Naive B cell (primary cell): Measurements from ENCODE around the gene XPC. TPM values are rescaled to one million over a fixed set of nuclear protein-coding genes. Genes with fewer than 3 reads are reported as not detected.
A peak's percentile ranks its signal among the peaks of the same experiment; 100 is the strongest.

ENCODE experiments used
- ATAC-seq, 2 donors: fragments of 150-1000 bp; cut with Tn5 transposase; 2 replicates each; pipeline ENCODE4 v1.10.0; 2021; ENCODE audit warnings: low read depth in 2 of 2, mild to moderate bottlenecking in 2 of 2, moderate library complexity in 2 of 2
- DNase-seq: peaks from one replicate; pipeline ENCODE4 v3.0.0; 2022
- H3K27ac Mint-ChIP-seq, 6 donors: one replicate each; pipeline ENCODE4 v1.8.0; 2020 to 2022; ENCODE audit warnings: mild to moderate bottlenecking in 6 of 6, mixed read lengths in 6 of 6, moderate library complexity in 5 of 6, inconsistent platforms in 2 of 6
- H3K27me3 Mint-ChIP-seq, 3 donors: one replicate each; pipeline ENCODE4 v1.8.0; 2021 to 2022; ENCODE audit warnings: mixed read lengths in 3 of 3, mild to moderate bottlenecking in 1 of 3
- H3K36me3 Mint-ChIP-seq, 2 donors: one replicate each; pipeline ENCODE4 v1.8.0; 2020 to 2022; ENCODE audit warnings: mixed read lengths in 2 of 2, inconsistent platforms in 1 of 2, mild to moderate bottlenecking in 1 of 2
- H3K4me1 Mint-ChIP-seq, 3 donors: one replicate each; pipeline ENCODE4 v1.8.0; 2020 to 2022; ENCODE audit warnings: mixed read lengths in 3 of 3, inconsistent platforms in 1 of 3, mild to moderate bottlenecking in 1 of 3, moderate library complexity in 1 of 3
- H3K4me3 Mint-ChIP-seq, 8 donors: one replicate each; pipeline ENCODE4 v1.8.0; 2020 to 2022; ENCODE audit warnings: mild to moderate bottlenecking in 8 of 8, mixed read lengths in 8 of 8, moderate library complexity in 8 of 8, inconsistent platforms in 2 of 8
- H3K9me3 Mint-ChIP-seq, 7 donors: one replicate each; pipeline ENCODE4 v1.8.0; 2020 to 2022; ENCODE audit warnings: mixed read lengths in 7 of 7, mild to moderate bottlenecking in 5 of 7, inconsistent platforms in 2 of 7, moderate library complexity in 1 of 7
- polyA plus RNA-seq, 6 donors: library from polyadenylated mRNA; unstranded; fragments of 300-500 nt; fragmentation: Illumina TruSeq; gene quantifications; one replicate each; pipeline ENCODE4 v1.2.3, GENCODE V29; 2021; ENCODE audit warnings: low read depth in 6 of 6

XPC gene
- polyA plus RNA-seq, 6 donors from 2014 or later = 10.0 to 36.6 (median 32.3) TPM

DNA sequence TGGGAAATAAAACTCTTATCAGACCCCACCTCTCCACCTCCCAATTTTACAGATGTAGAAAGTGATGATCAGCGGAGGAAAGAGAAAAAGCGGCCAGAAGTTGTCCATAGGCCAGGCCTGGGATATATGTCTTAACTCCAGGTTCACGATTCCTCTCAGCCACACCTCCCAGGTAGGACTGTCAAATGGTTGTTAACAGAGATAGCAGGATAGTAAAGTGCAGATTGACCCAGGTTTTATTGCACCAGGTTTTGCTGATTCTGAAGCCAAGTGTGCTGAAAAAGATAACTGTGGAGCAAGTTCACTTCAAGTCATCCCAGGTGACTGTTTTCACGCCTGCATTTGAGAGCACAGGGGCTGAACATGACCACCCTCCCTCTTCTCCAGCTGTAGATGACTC is 36.4 kb upstream of the XPC start:
- H3K27ac Mint-ChIP-seq = no peak overlapping the region
- H3K27me3 Mint-ChIP-seq = peaks cover 3 to 8% (median 5%) of the 10 kb centered on the region in 3 donors
- H3K4me3 Mint-ChIP-seq = no peak overlapping the region
- no peaks in the 10 kb centered on the region for H3K4me1 Mint-ChIP-seq
- peaks cover 0 to 5% (median under 1%) of the 10 kb centered on the region in 7 donors for H3K9me3 Mint-ChIP-seq
- DNase-seq (no peak), ATAC-seq (no peak)
- peaks cover 0 to 2% of the 10 kb centered on the region in 2 donors for H3K36me3 Mint-ChIP-seq

DNA sequence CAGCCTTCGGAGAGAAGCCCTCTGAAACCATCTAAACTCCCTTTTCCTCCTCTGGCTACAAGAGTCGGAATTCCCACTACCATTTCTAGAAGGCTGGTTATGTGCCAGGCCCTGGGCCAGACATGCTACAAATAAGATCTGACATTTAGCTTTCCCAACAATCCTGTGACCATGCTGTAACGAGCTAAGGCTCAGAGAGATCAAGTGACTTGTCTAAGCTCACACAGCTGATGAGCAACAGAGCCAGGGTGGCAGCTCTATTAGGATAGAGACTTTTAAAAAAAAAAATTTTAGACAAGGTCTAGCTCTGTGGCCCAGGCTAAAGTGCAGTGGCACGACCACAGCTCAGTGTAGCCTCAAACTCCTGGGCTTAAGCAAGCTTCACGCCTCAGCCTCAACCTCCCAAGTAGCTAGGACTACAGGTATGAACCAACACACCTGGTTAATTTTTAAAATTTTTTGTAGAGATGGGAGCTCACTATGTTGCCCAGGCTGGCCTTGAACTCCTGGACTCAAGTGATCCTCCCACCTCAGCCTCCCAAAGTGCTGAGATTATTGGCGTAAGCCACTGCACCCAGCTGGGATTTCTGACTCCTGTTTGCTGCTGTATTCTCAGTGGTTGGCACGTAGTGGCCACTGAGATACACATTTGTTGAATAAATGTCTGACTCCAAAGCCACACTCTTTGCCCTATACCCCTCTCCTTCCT is 34.8 kb upstream of the XPC start:
- DNase-seq (no peak), ATAC-seq (no peak)
- Mint-ChIP-seq H3K36me3 (no peaks in the 10 kb centered on the region), H3K27me3 (peaks cover 0 to 5% (median 3%) of the 10 kb centered on the region in 3 donors), H3K9me3 (no peaks in the 10 kb centered on the region), H3K27ac (no peak overlapping the region), H3K4me1 (no peaks in the 10 kb centered on the region), H3K4me3 (no peak overlapping the region)

DNA sequence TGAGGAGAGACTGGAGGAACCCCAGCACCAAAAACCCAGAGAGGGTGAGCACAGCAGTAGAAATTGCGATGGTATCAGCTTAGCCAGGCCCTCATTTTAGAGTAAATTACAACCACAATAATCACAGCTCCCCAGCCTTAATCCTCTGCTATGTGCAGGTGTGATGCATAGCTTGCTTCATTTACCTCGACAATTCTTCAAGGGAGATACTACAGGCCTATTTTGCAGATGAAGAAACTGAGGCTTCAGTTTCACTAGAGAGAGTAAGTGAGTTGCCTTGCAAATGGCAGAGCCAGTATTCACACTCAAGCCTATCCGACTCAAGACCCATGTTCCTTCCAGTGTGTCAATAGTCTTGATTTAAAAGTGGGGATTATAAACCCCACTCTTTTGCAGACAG is 33.6 kb upstream of the XPC start:
- Mint-ChIP-seq H3K27ac (no peak overlapping the region), H3K9me3 (no peaks in the 10 kb centered on the region), H3K4me3 (no peak overlapping the region), H3K4me1 (no peaks in the 10 kb centered on the region), H3K27me3 (no peaks in the 10 kb centered on the region), H3K36me3 (no peaks in the 10 kb centered on the region)
- no peak for ATAC-seq
- DNase-seq = no peak

DNA sequence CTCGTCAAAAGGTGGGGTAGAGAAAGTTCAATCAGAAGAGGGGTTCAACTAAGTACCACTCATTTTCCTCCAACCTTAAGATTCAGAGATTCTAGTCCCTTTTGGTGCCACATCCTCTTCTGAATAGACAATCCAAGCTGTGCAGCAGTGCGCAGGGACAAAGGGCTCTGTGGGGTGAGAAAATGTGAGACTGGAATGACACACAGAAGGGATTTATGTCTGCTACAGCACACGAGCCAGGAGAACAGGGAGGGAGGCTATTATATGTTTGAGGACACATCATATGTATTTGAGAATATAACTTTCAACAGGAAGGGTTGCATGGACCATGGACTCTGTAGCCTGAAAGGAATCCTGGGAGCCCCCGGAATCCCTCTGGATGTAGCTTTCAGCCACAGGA is 33.2 kb upstream of the XPC start:
- H3K9me3 Mint-ChIP-seq = no peaks in the 10 kb centered on the region
- ATAC-seq (no peak), DNase-seq (no peak)
- H3K4me1 Mint-ChIP-seq = no peaks in the 10 kb centered on the region
- no peaks in the 10 kb centered on the region for H3K36me3 Mint-ChIP-seq
- H3K27ac Mint-ChIP-seq = no peak overlapping the region
- H3K4me3 Mint-ChIP-seq = no peak overlapping the region
- no peaks in the 10 kb centered on the region for H3K27me3 Mint-ChIP-seq

DNA sequence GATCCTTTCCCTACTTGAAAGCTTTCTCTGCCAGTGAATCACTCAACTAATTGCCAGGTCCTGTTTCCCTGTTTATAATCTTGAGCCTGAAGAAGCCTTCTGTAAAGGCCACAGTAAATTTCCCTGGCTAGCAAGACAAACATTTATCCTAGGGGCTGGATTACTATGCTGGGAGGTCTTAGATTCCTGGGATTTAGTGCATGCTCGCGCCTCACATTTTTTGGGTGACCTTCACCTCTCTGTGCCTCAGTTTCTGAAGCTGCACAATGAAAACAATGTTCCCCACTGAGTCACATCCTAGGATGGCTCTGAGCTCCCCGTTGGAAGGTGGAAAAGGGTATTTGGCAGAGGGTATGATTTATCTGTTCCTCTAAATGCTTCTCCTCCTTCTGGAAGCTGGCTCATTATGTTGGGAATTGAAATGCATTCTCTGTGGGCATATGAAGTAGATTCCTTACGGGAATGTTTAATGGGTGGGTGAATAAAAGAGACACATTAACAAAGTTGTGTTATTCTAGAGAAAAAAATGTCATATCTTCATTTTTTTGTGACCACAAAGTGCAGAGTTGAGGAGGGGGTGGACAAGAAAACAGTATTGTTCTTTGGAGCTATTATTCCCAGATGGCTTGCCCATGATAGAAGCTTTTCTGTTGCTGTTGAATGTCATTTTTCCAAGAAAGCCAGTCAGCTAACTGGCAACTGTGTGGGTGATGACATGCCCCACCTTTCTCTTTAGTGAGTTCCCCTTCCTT is 32.6 kb upstream of the XPC start:
- Mint-ChIP-seq H3K4me1 (no peaks in the 10 kb centered on the region), H3K4me3 (no peak overlapping the region), H3K9me3 (no peaks in the 10 kb centered on the region), H3K27me3 (no peaks in the 10 kb centered on the region), H3K27ac (peak overlapping the region in 1 of 6 donors; percentile 24), H3K36me3 (no peaks in the 10 kb centered on the region)
- no peak for DNase-seq
- no peak for ATAC-seq

DNA sequence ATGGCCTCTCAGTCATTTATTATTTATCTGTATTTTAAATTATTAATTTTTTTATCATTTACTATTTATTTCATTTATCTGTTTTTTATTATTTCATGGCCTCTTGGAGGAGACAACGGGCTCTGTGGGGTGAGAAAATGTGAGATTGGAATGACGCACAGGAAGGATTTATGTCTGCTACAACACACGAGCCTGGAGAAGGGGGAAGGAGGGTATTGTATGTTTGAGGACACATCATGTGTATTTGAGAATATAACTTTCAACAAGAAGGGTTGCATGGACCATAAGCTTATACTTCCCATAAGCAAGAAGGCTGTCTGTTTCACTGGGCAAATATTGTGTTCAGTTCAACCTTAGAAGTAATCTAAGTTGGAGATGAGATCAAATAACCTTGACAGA is 31.9 kb upstream of the XPC start:
- H3K4me1 Mint-ChIP-seq = no peaks in the 10 kb centered on the region
- H3K27ac Mint-ChIP-seq = peak overlapping the region in 1 of 6 donors; percentile 56
- no peaks in the 10 kb centered on the region for H3K9me3 Mint-ChIP-seq

DNA sequence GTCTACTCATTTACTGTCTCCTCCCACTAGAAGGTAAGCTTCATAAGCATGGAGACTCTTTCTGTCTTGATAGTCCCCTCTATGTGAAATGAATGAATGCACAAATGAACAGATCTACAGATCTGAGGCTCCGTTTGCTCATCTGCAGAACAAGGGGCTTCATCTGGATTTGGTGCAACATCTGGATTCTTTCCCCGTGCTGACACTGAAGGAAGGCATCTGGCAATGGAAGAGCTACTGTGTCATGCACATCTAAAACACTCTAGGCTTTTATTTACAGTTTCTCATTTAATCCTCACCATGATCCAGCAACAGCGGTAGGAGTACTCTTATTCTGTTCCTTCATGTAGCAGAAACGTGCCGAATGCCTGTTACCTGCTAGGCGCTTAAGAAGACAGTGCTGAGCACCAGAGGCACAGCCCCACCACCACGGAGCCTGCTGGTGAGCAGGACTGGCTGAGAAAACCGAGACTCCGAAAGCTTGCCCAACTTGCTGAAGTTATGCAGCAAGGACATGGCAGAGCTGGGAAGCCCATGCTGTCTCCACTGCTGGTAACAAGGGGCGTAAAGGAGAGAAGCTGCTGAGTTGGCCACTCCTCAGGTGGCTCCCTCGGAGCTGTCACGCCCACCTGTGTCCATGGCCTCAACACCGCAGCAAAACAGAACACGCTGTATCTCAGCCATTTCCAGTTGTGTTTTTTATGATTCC is 31.3 kb upstream of the XPC start:
- Mint-ChIP-seq H3K4me1 (no peaks in the 10 kb centered on the region), H3K4me3 (no peak overlapping the region)
- DNase-seq = no peak

More for the DNA sequence above, 31.9 kb upstream of the XPC start:
- Mint-ChIP-seq H3K36me3 (no peaks in the 10 kb centered on the region), H3K27me3 (no peaks in the 10 kb centered on the region), H3K4me3 (no peak overlapping the region)
- ATAC-seq = no peak
- DNase-seq = no peak

DNA sequence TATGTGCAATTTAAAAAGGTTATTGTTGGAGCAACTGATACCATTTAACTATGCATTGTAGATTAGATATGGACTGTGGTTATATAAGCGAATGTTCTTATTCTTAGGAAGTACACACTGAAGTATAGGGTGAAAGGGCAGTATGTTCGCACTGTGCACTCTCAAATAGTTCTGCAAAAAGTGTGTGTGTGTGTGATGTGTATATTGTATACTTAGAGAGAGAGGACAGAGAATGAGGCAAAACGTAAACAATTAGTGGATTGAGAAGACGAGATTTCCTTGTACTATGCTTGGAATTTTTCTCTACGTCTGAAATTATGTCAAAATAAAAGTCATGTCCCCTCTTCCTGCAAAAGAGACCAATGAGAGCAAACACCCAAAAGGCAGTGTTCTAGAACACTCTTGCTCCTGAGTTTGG is 30.6 kb upstream of the XPC start:
- no peaks in the 10 kb centered on the region for H3K27me3 Mint-ChIP-seq
- no peak for ATAC-seq

More for the DNA sequence above, 31.3 kb upstream of the XPC start:
- ATAC-seq = no peak
- H3K9me3 Mint-ChIP-seq = no peaks in the 10 kb centered on the region
- no peaks in the 10 kb centered on the region for H3K36me3 Mint-ChIP-seq
- H3K27me3 Mint-ChIP-seq = no peaks in the 10 kb centered on the region
- no peak overlapping the region for H3K27ac Mint-ChIP-seq

DNA sequence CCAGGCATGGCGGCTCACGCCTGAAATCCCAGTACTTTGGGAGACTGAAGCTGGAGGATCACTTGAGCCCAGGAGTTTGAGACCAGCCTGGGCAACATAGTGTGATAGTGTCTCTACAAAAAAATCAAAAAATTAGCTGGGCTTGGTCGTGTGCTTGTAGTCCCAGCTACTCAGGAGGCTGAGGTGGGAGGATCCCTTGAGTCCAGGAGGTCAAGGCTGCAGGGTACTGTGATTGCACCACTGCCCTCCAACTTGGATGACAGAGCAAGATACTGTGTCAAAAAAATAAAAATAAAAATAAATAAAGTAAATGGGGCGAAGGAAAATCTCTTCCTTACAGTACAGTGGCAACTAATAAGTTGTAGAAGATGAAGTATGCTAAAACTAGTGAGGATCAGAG is 29.8 kb upstream of the XPC start:
- DNase-seq (no peak), ATAC-seq (no peak)
- no peak overlapping the region for H3K27ac Mint-ChIP-seq
- no peaks in the 10 kb centered on the region for H3K9me3 Mint-ChIP-seq
- H3K27me3 Mint-ChIP-seq = no peaks in the 10 kb centered on the region
- no peak overlapping the region for H3K4me3 Mint-ChIP-seq
- H3K4me1 Mint-ChIP-seq = peaks cover 0 to 5% (median 4%) of the 10 kb centered on the region in 3 donors
- no peaks in the 10 kb centered on the region for H3K36me3 Mint-ChIP-seq

More for the DNA sequence above, 30.6 kb upstream of the XPC start:
- Mint-ChIP-seq H3K4me1 (no peaks in the 10 kb centered on the region), H3K9me3 (no peaks in the 10 kb centered on the region), H3K27ac (peak overlapping the region in 1 of 6 donors; percentile 2), H3K36me3 (no peaks in the 10 kb centered on the region), H3K4me3 (no peak overlapping the region)
- DNase-seq = no peak

DNA sequence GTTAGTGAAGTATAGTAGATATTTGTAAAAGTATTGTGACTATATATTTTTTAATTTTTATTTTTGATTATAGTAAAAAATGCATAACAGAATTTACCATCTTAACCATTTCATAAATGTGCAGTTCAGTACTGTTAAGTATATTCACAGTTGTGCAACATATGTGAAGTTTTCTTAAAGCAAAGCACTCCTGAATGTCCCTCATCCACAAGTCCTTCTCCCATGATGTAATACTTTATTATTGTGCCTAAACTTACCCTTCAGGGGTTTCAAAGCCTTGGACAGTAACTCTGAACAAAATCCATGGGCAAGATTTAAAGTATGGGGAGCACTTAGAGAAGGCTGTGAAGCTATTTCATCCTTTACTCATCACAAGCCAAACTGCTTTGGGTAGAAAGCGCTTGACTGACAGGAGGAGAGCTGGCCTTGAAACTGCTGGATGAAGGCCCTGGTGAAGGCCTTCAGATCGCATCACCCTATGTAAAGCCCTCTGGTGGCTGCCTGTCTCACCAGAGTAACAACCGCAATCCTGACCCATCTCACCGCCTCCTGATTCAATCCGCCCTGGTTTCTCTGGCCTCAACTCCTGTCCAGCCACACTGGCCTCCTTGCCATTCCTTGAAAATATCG is 28.3 kb upstream of the XPC start:
- no peaks in the 10 kb centered on the region for H3K36me3 Mint-ChIP-seq
- peaks cover 0 to 5% (median 4%) of the 10 kb centered on the region in 3 donors for H3K4me1 Mint-ChIP-seq
- H3K27ac Mint-ChIP-seq = peak overlapping the region in 1 of 6 donors; percentile 25
- H3K4me3 Mint-ChIP-seq = no peak overlapping the region
- ATAC-seq (no peak), DNase-seq (no peak)
- no peaks in the 10 kb centered on the region for H3K27me3 Mint-ChIP-seq
- H3K9me3 Mint-ChIP-seq = no peaks in the 10 kb centered on the region

DNA sequence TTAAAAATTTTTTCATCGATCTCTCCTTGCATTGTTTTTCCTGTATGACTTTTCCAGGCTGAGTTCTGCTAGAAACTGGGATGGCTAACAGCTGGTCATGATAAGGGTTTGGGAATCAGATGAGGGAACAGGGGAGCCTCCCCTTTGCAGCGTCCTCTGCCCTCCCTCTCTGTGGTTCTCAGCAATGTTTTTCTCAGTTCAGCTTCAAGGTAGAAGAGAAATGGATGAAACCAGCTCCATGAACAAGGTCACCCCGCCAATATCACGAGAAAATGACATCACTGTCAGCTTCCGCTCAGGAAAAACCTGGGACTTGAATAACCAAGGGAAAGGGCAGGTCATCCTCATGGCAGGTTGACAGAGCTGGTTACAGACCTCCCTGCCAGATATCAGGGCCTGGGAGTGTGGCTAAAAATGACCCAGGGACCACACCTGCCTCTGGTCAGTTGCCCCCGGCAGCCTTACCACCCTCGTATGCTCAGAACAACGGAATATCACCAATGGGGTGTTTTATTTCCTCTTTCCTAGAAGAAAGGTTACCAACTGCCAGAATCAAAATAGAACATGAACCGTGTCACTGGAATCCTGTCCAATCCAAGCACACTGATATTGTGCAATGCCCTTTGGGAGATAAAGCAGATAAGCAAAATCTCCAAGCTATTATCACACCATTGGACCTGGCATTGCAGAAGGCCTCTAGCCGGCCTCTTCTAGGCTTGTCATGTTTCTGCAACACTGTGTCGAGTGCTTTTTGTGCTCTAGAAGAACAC is 26.3 kb upstream of the XPC start:
- H3K4me3 Mint-ChIP-seq = no peak overlapping the region
- H3K27ac Mint-ChIP-seq = no peak overlapping the region
- H3K9me3 Mint-ChIP-seq = no peaks in the 10 kb centered on the region
- DNase-seq = no peak
- ATAC-seq = no peak
- H3K4me1 Mint-ChIP-seq = peaks cover 3 to 5% (median 4%) of the 10 kb centered on the region in 3 donors
- peaks cover 4 to 6% of the 10 kb centered on the region in 2 donors for H3K36me3 Mint-ChIP-seq
- H3K27me3 Mint-ChIP-seq = no peaks in the 10 kb centered on the region

DNA sequence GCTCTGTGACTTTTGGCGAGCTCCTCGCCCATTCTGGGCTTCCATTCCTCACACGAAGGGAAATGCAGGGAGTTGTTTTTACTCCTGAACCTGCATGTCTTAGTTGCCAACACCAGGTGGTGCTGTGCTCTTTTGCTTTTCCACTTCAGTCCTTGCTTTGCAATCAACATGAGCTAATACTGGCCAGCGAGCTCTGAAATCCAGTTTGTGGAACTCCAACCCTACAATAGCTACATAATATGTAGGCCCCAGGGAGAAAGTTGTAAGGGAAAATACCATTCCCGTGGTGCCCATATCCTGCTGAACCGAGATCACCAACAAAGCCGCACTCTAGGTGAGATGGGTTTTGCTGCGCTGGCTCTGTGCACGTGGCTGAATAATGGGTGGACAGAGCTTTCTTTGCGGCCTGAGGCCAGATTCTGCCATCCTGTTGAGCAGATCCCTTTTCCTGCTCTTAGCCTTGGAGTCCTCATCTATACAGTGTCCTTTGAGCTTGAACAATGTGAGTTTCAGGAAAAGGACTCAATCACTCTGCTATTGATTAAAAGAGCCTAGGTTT is 25.2 kb upstream of the XPC start:
- H3K4me3 Mint-ChIP-seq = peak overlapping the region in 1 of 8 donors; percentile 68
- peaks cover 8 to 10% of the 10 kb centered on the region in 2 donors for H3K36me3 Mint-ChIP-seq
- peak in 1 of 2 donors; percentile 60 for ATAC-seq
- no peaks in the 10 kb centered on the region for H3K27me3 Mint-ChIP-seq
- no peaks in the 10 kb centered on the region for H3K9me3 Mint-ChIP-seq
- peak; percentile 18 for DNase-seq
- peaks cover 3 to 5% (median 4%) of the 10 kb centered on the region in 3 donors for H3K4me1 Mint-ChIP-seq
- H3K27ac Mint-ChIP-seq = peak overlapping the region in 2 of 6 donors; percentile 14 to 76
